PFSK-1 (cell line): Measurements from ENCODE around the gene PRELID3B.

Experiments used
- FOXP2 ChIP-seq: optimal IDR thresholded peaks from 2 replicates; pipeline ENCODE3; 2011; ENCODE audit warnings: borderline replicate concordance, control low read depth, inconsistent platforms; ENCODE audit not compliant: insufficient read depth; ENCODE audit errors: extremely low read length, extremely low read depth
- POLR2AphosphoS5 ChIP-seq: IDR thresholded peaks from 2 replicates; pipeline ENCODE4 v1.6.1; 2012; ENCODE audit warnings: low read depth, mild to moderate bottlenecking, control low read depth, low read length, moderate library complexity
- SIN3A ChIP-seq: IDR thresholded peaks from 2 replicates; pipeline ENCODE4 v1.6.1; 2012; ENCODE audit warnings: mild to moderate bottlenecking, low read length, moderate library complexity, borderline replicate concordance; ENCODE audit not compliant: insufficient read depth
- TAF1 ChIP-seq: IDR thresholded peaks from 2 replicates; pipeline ENCODE4 v1.6.1; 2012; ENCODE audit warnings: low read length, control low read depth, borderline replicate concordance; ENCODE audit not compliant: insufficient read depth
- TF ChIP-seq, protein P1 (sequence below), 2 experiments: IDR thresholded peaks; 2 replicates each; pipeline versions ENCODE4 v1.6.1 to v1.8.0; 2011 to 2012; ENCODE audit warnings: low read depth in 2 of 2, low read length in 2 of 2, control low read depth in 1 of 2, inconsistent platforms in 1 of 2, mild to moderate bottlenecking in 1 of 2, moderate library complexity in 1 of 2; ENCODE audit not compliant: insufficient read depth in 1 of 2

Gene PRELID3B

GRCh38 chr20:59074456-59074855 lies 31.9 kb upstream of the PRELID3B start:
- no peak for TF ChIP-seq SIN3A
- no peak for TF ChIP-seq FOXP2
- TF ChIP-seq, protein P1, sequence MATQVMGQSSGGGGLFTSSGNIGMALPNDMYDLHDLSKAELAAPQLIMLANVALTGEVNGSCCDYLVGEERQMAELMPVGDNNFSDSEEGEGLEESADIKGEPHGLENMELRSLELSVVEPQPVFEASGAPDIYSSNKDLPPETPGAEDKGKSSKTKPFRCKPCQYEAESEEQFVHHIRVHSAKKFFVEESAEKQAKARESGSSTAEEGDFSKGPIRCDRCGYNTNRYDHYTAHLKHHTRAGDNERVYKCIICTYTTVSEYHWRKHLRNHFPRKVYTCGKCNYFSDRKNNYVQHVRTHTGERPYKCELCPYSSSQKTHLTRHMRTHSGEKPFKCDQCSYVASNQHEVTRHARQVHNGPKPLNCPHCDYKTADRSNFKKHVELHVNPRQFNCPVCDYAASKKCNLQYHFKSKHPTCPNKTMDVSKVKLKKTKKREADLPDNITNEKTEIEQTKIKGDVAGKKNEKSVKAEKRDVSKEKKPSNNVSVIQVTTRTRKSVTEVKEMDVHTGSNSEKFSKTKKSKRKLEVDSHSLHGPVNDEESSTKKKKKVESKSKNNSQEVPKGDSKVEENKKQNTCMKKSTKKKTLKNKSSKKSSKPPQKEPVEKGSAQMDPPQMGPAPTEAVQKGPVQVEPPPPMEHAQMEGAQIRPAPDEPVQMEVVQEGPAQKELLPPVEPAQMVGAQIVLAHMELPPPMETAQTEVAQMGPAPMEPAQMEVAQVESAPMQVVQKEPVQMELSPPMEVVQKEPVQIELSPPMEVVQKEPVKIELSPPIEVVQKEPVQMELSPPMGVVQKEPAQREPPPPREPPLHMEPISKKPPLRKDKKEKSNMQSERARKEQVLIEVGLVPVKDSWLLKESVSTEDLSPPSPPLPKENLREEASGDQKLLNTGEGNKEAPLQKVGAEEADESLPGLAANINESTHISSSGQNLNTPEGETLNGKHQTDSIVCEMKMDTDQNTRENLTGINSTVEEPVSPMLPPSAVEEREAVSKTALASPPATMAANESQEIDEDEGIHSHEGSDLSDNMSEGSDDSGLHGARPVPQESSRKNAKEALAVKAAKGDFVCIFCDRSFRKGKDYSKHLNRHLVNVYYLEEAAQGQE (IDR thresholded peaks at IDR 0.05; ENCODE audit: insufficient read depth in 1 of 2, low read depth in 2 of 2, low read length in 2 of 2), result no peak
- TF ChIP-seq POLR2AphosphoS5, result no peak
- TF ChIP-seq TAF1, result no peak

DNA sequence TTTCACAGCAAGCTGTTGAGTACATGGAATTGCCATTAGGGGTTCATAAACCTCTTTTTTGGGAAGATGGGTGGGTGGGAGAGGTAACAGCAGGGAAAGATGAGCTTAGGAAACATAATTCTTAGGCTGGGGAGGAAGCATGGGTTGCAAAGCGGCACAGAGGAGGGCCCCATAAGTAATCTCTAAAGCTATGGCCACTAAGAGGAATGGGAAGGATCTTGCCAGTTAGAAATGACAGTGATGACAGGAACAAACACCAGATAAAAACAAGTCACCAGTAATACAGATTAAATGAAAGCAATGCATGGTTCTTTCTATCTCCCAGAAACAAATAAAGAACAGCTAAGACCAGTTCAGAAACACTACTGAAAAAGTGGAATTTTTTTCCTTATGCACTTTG lies 31.0 kb upstream of the PRELID3B start:
- TF ChIP-seq POLR2AphosphoS5 (no peak), FOXP2 (no peak), SIN3A (no peak), TAF1 (no peak)
- TF ChIP-seq, protein P1 (IDR thresholded peaks at IDR 0.05; ENCODE audit: insufficient read depth in 1 of 2, low read depth in 2 of 2, low read length in 2 of 2), result no peak

DNA sequence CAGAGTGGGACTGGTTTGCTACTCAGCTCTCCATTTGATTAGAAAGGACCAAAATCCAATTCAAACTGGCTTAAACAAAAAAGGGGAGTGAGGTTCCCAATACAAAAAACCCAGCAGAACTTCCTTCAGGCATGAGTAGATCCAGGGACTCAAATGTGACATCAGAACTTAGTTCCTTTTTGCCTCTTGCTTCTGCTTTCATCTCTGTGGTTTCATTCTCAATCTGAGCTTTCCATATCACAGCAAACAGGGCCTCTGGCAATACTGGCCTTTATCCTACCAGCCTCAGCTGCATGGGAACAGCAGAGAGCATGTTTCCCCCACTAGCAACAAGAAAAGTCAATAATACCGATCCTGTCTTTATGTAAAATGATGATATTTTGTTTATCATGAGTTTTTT lies 28.6 kb upstream of the PRELID3B start:
- TF ChIP-seq, protein P1 (IDR thresholded peaks at IDR 0.05; ENCODE audit: insufficient read depth in 1 of 2, low read depth in 2 of 2, low read length in 2 of 2), result no peak
- TF ChIP-seq POLR2AphosphoS5 (no peak), TAF1 (no peak), FOXP2 (no peak), SIN3A (no peak)

- TF ChIP-seq FOXP2 (no peak), POLR2AphosphoS5 (no peak), SIN3A (no peak), TAF1 (no peak)
- TF ChIP-seq, protein P1 (IDR thresholded peaks at IDR 0.05; ENCODE audit: insufficient read depth in 1 of 2, low read depth in 2 of 2, low read length in 2 of 2), result no peak
Measured at GRCh38 chr20:59069026-59069425, 26.4 kb upstream of the PRELID3B start.

DNA sequence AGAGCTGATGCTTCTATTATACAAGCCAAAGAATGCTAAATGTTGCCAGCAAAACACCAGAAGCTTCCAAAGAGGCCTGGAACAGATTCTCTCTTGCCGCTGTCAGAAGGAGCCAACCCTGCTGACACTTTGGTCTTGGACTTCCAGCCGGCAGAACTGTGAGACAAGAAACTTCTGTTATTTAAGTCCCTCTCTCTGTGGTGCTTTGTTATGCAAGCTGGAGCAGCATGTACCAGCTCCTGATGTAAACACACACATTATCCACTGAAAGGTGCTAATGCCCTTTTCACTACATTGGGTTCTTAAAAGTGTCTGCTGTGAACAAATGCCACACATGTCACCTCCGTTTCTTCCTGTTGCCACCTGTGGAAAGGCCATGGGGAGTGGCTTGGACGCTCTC lies 25.9 kb upstream of the PRELID3B start:
- TF ChIP-seq TAF1, result no peak
- TF ChIP-seq SIN3A, result no peak
- TF ChIP-seq, protein P1 (IDR thresholded peaks at IDR 0.05; ENCODE audit: insufficient read depth in 1 of 2, low read depth in 2 of 2, low read length in 2 of 2), result no peak
- no peak for TF ChIP-seq FOXP2
- no peak for TF ChIP-seq POLR2AphosphoS5
